Loucy (cell line): Measurements from ENCODE around the gene ATOH8.

Source experiments
- H2AFZ ChIP-seq: fragments of 200-600 bp; sonication (generic); 2 replicates; pipeline ENCODE4 v1.6.0; 2016; ENCODE audit warnings: antibody characterized with exemption, mild to moderate bottlenecking, low read length, moderate library complexity
- H3F3A ChIP-seq: fragments of 200-600 bp; 2 replicates; pipeline ENCODE4 v1.6.0; 2016; ENCODE audit warnings: antibody characterized with exemption, low read depth, mild to moderate bottlenecking
- H3K27me3 ChIP-seq: fragments of 200-600 bp; sonication (generic); 2 replicates; pipeline ENCODE4 v1.6.1; 2014; ENCODE audit warnings: low read length, mild to moderate bottlenecking; ENCODE audit not compliant: insufficient read depth, poor library complexity, severe bottlenecking
- H3K36me3 ChIP-seq: fragments of 200-600 bp; sonication (generic); 2 replicates; pipeline ENCODE4 v1.6.1; 2016; ENCODE audit warnings: low read length; ENCODE audit not compliant: insufficient read depth
- H3K4me1 ChIP-seq: fragments of 200-600 bp; sonication (generic); 2 replicates; pipeline ENCODE4 v1.5.1; 2014; ENCODE audit warnings: low read length, mild to moderate bottlenecking; ENCODE audit not compliant: insufficient read depth, poor library complexity, severe bottlenecking
- H3K4me2 ChIP-seq: fragments of 200-600 bp; sonication (generic); 2 replicates; pipeline ENCODE4 v1.6.0; 2014; ENCODE audit warnings: antibody characterized with exemption, low read length, low read depth, mild to moderate bottlenecking; ENCODE audit not compliant: poor library complexity, severe bottlenecking
- H3K4me3 ChIP-seq: fragments of 200-600 bp; sonication (generic); 2 replicates; pipeline ENCODE4 v1.5.1; 2014; ENCODE audit warnings: low read length, mild to moderate bottlenecking, mixed read lengths; ENCODE audit not compliant: poor library complexity, severe bottlenecking
- H3K79me2 ChIP-seq: fragments of 200-600 bp; sonication (generic); 2 replicates; pipeline ENCODE4 v1.6.1; 2014; ENCODE audit warnings: low read length; ENCODE audit not compliant: insufficient read depth
- H3K9ac ChIP-seq: fragments of 200-600 bp; sonication (generic); 2 replicates; pipeline ENCODE4 v1.6.0; 2014; ENCODE audit warnings: mild to moderate bottlenecking, low read depth, low read length, moderate library complexity; ENCODE audit not compliant: poor library complexity, severe bottlenecking
- H3K9me2 ChIP-seq: fragments of 200-600 bp; sonication (generic); replicated peaks from 2 replicates; pipeline ENCODE4 v1.6.1; 2016; ENCODE audit warnings: low read depth, low read length, mixed read lengths
- H3K9me3 ChIP-seq: fragments of 200-600 bp; sonication (generic); 2 replicates; pipeline ENCODE4 v1.6.1; 2014; ENCODE audit warnings: mild to moderate bottlenecking, antibody characterized with exemption, low read length, low read depth; ENCODE audit not compliant: insufficient read depth
- H4K20me1 ChIP-seq: fragments of 200-600 bp; sonication (generic); 2 replicates; pipeline ENCODE4 v1.6.0; 2014; ENCODE audit warnings: antibody characterized with exemption, low read length, mild to moderate bottlenecking; ENCODE audit not compliant: insufficient read depth, poor library complexity, severe bottlenecking
- EZH2phosphoT487 ChIP-seq: fragments of 200-600 bp; IDR thresholded peaks from 2 replicates; pipeline ENCODE4 v1.6.1; 2018; ENCODE audit warnings: antibody characterized with exemption, mild to moderate bottlenecking, moderate library complexity, borderline replicate concordance
- TF ChIP-seq, protein P1 (sequence below): fragments of 200-600 bp; sonication (generic); conservative IDR thresholded peaks from 2 replicates; pipeline ENCODE4 v1.5.1; 2014; ENCODE audit warnings: mild to moderate bottlenecking, antibody characterized with exemption, low read length

The ATOH8 gene

DNA sequence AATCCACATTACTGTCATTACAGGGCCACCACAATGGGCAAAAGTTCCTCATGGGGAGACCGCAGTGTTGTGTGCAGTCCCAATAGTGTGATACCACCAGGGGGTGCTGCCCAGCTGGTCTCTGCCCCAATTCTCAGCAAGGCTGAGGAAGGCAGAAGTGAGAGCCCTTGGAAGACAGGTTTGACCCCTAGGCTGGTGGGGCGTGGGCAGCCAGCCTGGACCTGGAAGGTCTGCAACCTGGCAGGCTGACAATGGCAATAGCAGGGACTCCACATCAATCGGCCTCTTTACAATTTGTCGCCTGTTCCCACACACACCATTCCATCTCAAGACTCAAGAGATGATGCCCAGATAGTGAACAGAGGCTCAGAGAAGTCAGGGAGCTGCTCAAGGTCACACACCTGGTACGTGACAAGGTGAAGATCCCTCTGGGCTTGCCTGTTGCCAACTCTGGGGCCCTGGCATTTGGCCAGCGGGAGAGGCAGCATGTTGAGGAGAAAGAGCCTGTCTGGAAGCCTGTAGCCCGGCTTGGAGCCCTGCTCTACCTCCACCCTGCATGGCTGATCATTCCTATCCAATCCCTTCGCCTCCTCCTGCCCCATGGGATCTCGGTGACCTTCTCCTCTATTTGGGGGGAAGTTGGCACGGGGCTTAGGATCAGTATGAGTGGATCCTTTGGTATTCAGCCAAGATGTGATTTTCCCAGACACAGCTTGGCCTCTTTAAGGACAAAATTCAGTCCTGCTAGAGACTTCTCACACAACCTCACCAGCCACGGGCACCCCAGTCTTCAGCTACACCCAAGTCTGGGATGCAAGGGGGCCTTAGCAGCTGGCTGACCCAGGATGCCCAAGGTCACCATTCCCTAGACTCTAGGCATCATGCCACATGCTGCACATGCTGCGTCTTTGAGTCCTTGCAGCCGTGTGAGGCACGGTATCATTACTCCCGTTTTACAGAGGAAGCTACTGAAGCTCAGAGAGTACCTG lies 2.9 kb upstream of the ATOH8 start:
- H3K9me3 ChIP-seq = no peaks in the 10 kb centered on the region
- no peak overlapping the region for H2AFZ ChIP-seq
- H4K20me1 ChIP-seq = no peaks in the 10 kb centered on the region
- H3K9ac ChIP-seq = no peak overlapping the region
- no peaks in the 10 kb centered on the region for H3F3A ChIP-seq
- H3K27me3 ChIP-seq = peaks cover 28% of the 10 kb centered on the region
- no peak overlapping the region for H3K4me3 ChIP-seq
- no peaks in the 10 kb centered on the region for H3K36me3 ChIP-seq
- H3K79me2 ChIP-seq = no peaks in the 10 kb centered on the region
- no peaks in the 10 kb centered on the region for H3K9me2 ChIP-seq
- TF ChIP-seq, protein P1, sequence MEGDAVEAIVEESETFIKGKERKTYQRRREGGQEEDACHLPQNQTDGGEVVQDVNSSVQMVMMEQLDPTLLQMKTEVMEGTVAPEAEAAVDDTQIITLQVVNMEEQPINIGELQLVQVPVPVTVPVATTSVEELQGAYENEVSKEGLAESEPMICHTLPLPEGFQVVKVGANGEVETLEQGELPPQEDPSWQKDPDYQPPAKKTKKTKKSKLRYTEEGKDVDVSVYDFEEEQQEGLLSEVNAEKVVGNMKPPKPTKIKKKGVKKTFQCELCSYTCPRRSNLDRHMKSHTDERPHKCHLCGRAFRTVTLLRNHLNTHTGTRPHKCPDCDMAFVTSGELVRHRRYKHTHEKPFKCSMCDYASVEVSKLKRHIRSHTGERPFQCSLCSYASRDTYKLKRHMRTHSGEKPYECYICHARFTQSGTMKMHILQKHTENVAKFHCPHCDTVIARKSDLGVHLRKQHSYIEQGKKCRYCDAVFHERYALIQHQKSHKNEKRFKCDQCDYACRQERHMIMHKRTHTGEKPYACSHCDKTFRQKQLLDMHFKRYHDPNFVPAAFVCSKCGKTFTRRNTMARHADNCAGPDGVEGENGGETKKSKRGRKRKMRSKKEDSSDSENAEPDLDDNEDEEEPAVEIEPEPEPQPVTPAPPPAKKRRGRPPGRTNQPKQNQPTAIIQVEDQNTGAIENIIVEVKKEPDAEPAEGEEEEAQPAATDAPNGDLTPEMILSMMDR = peak; percentile 95
- no peak for TF ChIP-seq EZH2phosphoT487
- no peak overlapping the region for H3K4me2 ChIP-seq
- peaks cover 6% of the 10 kb centered on the region for H3K4me1 ChIP-seq

DNA sequence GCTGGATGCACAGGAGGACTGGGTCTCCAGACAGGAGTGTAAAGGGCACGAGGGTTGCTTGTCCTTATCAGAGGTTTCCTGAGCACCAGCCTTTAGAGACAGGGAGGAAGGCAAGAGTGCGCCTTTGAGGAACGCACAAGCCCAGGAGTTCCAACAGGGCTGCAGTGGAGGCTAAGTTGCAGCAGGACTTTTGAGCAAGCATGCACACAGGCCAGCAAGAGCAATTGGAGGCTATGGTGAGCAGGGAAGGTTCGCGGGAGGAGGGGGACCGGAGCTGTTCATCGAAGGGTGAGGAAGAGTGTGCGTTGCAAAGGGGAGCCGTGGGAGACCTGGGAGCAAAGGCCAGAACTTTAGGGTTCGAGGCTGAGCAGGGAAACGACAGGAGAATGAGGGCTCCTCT lies 2.2 kb upstream of the ATOH8 start:
- H2AFZ ChIP-seq = no peak overlapping the region
- no peak overlapping the region for H3K4me2 ChIP-seq
- H4K20me1 ChIP-seq = no peaks in the 10 kb centered on the region

DNA sequence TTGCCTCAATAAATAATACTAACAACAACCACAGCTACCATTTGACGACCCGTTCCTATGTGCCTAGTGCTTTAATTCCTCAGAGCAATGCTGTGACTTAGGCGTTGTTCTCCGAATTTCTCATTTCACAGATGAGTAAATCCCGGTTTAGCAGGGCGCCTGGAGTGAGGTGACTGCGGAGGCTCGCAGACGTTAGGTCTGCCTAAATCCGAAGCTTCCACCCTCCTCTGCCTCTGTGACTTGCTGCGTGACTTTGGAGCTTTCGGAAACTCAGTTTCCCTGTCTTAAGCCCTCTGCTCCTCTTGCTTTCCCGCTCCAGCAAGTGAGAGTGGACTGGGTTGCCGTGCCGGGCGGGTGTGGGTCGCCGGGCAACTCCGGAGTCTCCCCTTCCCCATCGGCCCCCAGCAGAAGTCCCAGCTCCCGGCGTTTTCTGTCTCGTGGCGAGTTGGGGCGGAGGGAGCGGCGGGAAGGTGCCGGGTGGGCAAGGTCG lies 711 bp upstream of the ATOH8 start:
- H3K9me3 ChIP-seq = no peaks in the 10 kb centered on the region
- H3K9me2 ChIP-seq = no peaks in the 10 kb centered on the region
- H3K36me3 ChIP-seq = no peaks in the 10 kb centered on the region
- H3K79me2 ChIP-seq = no peaks in the 10 kb centered on the region
- H3K4me2 ChIP-seq = peak overlapping the region; percentile 91
- no peaks in the 10 kb centered on the region for H4K20me1 ChIP-seq
- H3K4me1 ChIP-seq = peaks cover 6% of the 10 kb centered on the region
- TF ChIP-seq EZH2phosphoT487 = no peak
- TF ChIP-seq, protein P1 = no peak
- no peak overlapping the region for H3K9ac ChIP-seq
- peak overlapping the region; percentile 73 for H3K4me3 ChIP-seq
- peaks cover 28% of the 10 kb centered on the region for H3K27me3 ChIP-seq
- no peaks in the 10 kb centered on the region for H3F3A ChIP-seq
- no peak overlapping the region; the same call in 1 of the 2 replicates for H2AFZ ChIP-seq

More for the DNA sequence above, 2.2 kb upstream of the ATOH8 start:
- H3K9me3 ChIP-seq = no peaks in the 10 kb centered on the region
- H3K4me3 ChIP-seq = no peak overlapping the region
- H3F3A ChIP-seq = no peaks in the 10 kb centered on the region
- H3K4me1 ChIP-seq = peaks cover 6% of the 10 kb centered on the region
- H3K27me3 ChIP-seq = peaks cover 28% of the 10 kb centered on the region
- no peak overlapping the region for H3K9ac ChIP-seq
- H3K79me2 ChIP-seq = no peaks in the 10 kb centered on the region
- H3K9me2 ChIP-seq = no peaks in the 10 kb centered on the region
- no peaks in the 10 kb centered on the region for H3K36me3 ChIP-seq
- TF ChIP-seq EZH2phosphoT487 = no peak
- TF ChIP-seq, protein P1 = no peak
